H1 (cell line): ENCODE results near the gene CAV1. TPM values are rescaled to one million over a fixed set of nuclear protein-coding genes. Genes with fewer than 3 reads are reported as not detected.

Source experiments
- CTCF ChIA-PET: fragments of 300-600 bp; sonication (Branson Sonifier 250); formaldehyde crosslinking; loops from one replicate; lab custom pipeline; 2021; ENCODE audit not compliant: partially characterized antibody; lab: Charles Lee
- POLR2A ChIA-PET: fragments of 300-600 bp; sonication (Branson Sonifier 250); formaldehyde crosslinking; loops from one replicate; lab custom pipeline; 2021; ENCODE audit warnings: inconsistent platforms; ENCODE audit not compliant: partially characterized antibody; lab: Charles Lee
- DNase-seq, 2 experiments: peaks; one replicate each; pipeline versions ENCODE4 v3.0.0 to v3.0.0-alpha.2; 2010 to 2022; ENCODE audit warnings: low spot score in 2 of 2, low read depth in 1 of 2, mixed read lengths in 1 of 2
- FAIRE-seq: peaks from 2 replicates; lab custom pipeline; 2011; peaks lifted over from hg19 to GRCh38; lab: Jason Lieb, UNC
- H2AFZ ChIP-seq: 2 replicates; pipeline ENCODE4 v1.8.1; 2012; ENCODE audit warnings: low read length, inconsistent platforms
- H2AK5ac ChIP-seq: 2 replicates; pipeline ENCODE4 v1.6.1; 2013; ENCODE audit warnings: low read depth, low read length
- H2BK120ac ChIP-seq: replicated peaks from 2 replicates; pipeline ENCODE3; 2013; ENCODE audit warnings: low read depth, low read length, inconsistent platforms
- H2BK12ac ChIP-seq: 2 replicates; pipeline ENCODE4 v1.6.1; 2013; ENCODE audit warnings: low read depth, low read length
- H2BK15ac ChIP-seq: 2 replicates; pipeline ENCODE4 v1.6.1; 2013; ENCODE audit warnings: low read length
- H2BK20ac ChIP-seq: 2 replicates; pipeline ENCODE4 v1.6.1; 2013; ENCODE audit warnings: low read length
- H2BK5ac ChIP-seq: 2 replicates; pipeline ENCODE4 v1.6.1; 2013; ENCODE audit warnings: low read depth, low read length
- H3K14ac ChIP-seq: 2 replicates; pipeline ENCODE4 v1.6.1; 2013; ENCODE audit warnings: inconsistent platforms; ENCODE audit not compliant: insufficient read length
- H3K18ac ChIP-seq: 2 replicates; pipeline ENCODE4 v1.6.1; 2013; ENCODE audit warnings: low read length; ENCODE audit errors: extremely low read depth
- H3K23ac ChIP-seq: 2 replicates; pipeline ENCODE4 v1.6.1; 2013; ENCODE audit warnings: inconsistent platforms; ENCODE audit not compliant: insufficient read length
- H3K23me2 ChIP-seq: 2 replicates; pipeline ENCODE4 v1.6.1; 2013; ENCODE audit warnings: low read depth, low read length
- H3K27ac ChIP-seq: 2 replicates; pipeline ENCODE4 v1.6.1; 2011; ENCODE audit warnings: low read depth, low read length, inconsistent platforms
- H3K27me3 ChIP-seq, 4 experiments: replicated peaks in 1 of 4; 1 replicate in 1 of 4; 2 replicates in 3 of 4; pipeline versions ENCODE4 v1.6.1 to v1.8.1; 2011 to 2013; ENCODE audit warnings: low read length in 3 of 4, mild to moderate bottlenecking in 3 of 4, inconsistent platforms in 2 of 4, mixed read lengths in 2 of 4, moderate library complexity in 1 of 4; ENCODE audit not compliant: control insufficient read depth in 3 of 4, insufficient read depth in 3 of 4; ENCODE audit errors: extremely low read depth in 1 of 4
- H3K36me3 ChIP-seq, 4 experiments: 2 replicates each; pipeline versions ENCODE4 v1.6.1 to v1.8.1; 2011 to 2013; ENCODE audit warnings: mild to moderate bottlenecking in 4 of 4, low read length in 3 of 4, moderate library complexity in 2 of 4, control low read depth in 1 of 4, inconsistent platforms in 1 of 4; ENCODE audit not compliant: insufficient read depth in 4 of 4, control insufficient read depth in 2 of 4
- H3K4ac ChIP-seq: replicated peaks from 2 replicates; pipeline ENCODE3; 2013; ENCODE audit warnings: low read length, low read depth, mixed read lengths, inconsistent platforms; ENCODE audit not compliant: insufficient read length
- H3K4me1 ChIP-seq, 4 experiments: replicated peaks in 1 of 4; 1 replicate in 1 of 4; 2 replicates in 3 of 4; pipeline versions ENCODE4 v1.6.1 to v1.8.1; 2011 to 2013; ENCODE audit warnings: low read length in 3 of 4, inconsistent platforms in 2 of 4, mixed read lengths in 1 of 4; ENCODE audit not compliant: insufficient read depth in 4 of 4, control insufficient read depth in 3 of 4
- H3K4me2 ChIP-seq, 2 experiments: 2 replicates each; pipeline versions ENCODE4 v1.6.1 to v1.8.1; 2011 to 2013; ENCODE audit warnings: low read depth in 2 of 2, low read length in 2 of 2, control low read depth in 1 of 2, inconsistent platforms in 1 of 2, mild to moderate bottlenecking in 1 of 2; ENCODE audit not compliant: insufficient read depth in 1 of 2
- H3K4me3 ChIP-seq, 4 experiments: fragments of 200-600, 300-600 bp in 1 of 4; sonication (generic), shearing (Covaris generic), sonication (Bioruptor Twin) in 1 of 4; 2 replicates each; pipeline versions ENCODE4 v1.5.1 to v1.8.1; 2011 to 2016; ENCODE audit warnings: low read length in 4 of 4, low read depth in 3 of 4, control low read depth in 2 of 4, inconsistent platforms in 2 of 4, mild to moderate bottlenecking in 2 of 4, mixed read lengths in 1 of 4, moderate library complexity in 1 of 4; ENCODE audit not compliant: insufficient read depth in 2 of 4; ENCODE audit errors: extremely low read depth in 1 of 4
- H3K56ac ChIP-seq: replicated peaks from 2 replicates; pipeline ENCODE3; 2013; ENCODE audit warnings: low read depth, mild to moderate bottlenecking, mixed read lengths, low read length, inconsistent platforms; ENCODE audit not compliant: insufficient read length
- H3K79me1 ChIP-seq: 2 replicates; pipeline ENCODE4 v1.6.1; 2013; ENCODE audit warnings: low read depth, low read length, control low read depth
- H3K79me2 ChIP-seq, 2 experiments: 2 replicates each; pipeline versions ENCODE4 v1.6.1 to v1.8.1; 2012 to 2013; ENCODE audit warnings: low read length in 2 of 2, mild to moderate bottlenecking in 2 of 2, inconsistent platforms in 1 of 2; ENCODE audit not compliant: insufficient read depth in 2 of 2, control insufficient read depth in 1 of 2
- H3K9ac ChIP-seq, 4 experiments: replicated peaks in 1 of 4; 1 replicate in 1 of 4; 2 replicates in 3 of 4; pipeline versions ENCODE4 v1.6.1 to v1.8.1; 2011 to 2013; ENCODE audit warnings: low read depth in 3 of 4, low read length in 3 of 4, control low read depth in 2 of 4, mild to moderate bottlenecking in 2 of 4, moderate library complexity in 2 of 4, inconsistent platforms in 1 of 4; ENCODE audit errors: extremely low read depth in 1 of 4
- H3K9me3 ChIP-seq, 2 experiments: 2 replicates each; pipeline versions ENCODE4 v1.6.1 to v1.8.1; 2012 to 2013; ENCODE audit warnings: mild to moderate bottlenecking in 2 of 2, moderate library complexity in 2 of 2, control low read depth in 1 of 2, inconsistent platforms in 1 of 2, low read depth in 1 of 2, low read length in 1 of 2, mixed read lengths in 1 of 2; ENCODE audit not compliant: insufficient read depth in 2 of 2
- H4K20me1 ChIP-seq, 2 experiments: replicated peaks in 1 of 2; 2 replicates each; pipeline versions ENCODE3 to v1.8.1; 2011 to 2013; ENCODE audit warnings: inconsistent platforms in 2 of 2, low read length in 2 of 2, mild to moderate bottlenecking in 1 of 2; ENCODE audit not compliant: insufficient read depth in 2 of 2, control insufficient read depth in 1 of 2
- H4K5ac ChIP-seq: 2 replicates; pipeline ENCODE4 v1.6.1; 2013; ENCODE audit warnings: low read length, low read depth, mixed read lengths, inconsistent platforms; ENCODE audit not compliant: insufficient read length
- H4K8ac ChIP-seq: 2 replicates; pipeline ENCODE4 v1.8.0; 2013; ENCODE audit warnings: mild to moderate bottlenecking, moderate library complexity, low read length, inconsistent platforms; ENCODE audit not compliant: insufficient read depth; ENCODE audit errors: extremely low read depth
- H4K91ac ChIP-seq: replicated peaks from 2 replicates; pipeline ENCODE3; 2013; ENCODE audit warnings: low read length, mixed read lengths, inconsistent platforms; ENCODE audit not compliant: insufficient read length
- ATF2 ChIP-seq: IDR thresholded peaks from 2 replicates; pipeline ENCODE4 v1.6.1; 2012; ENCODE audit warnings: low read length, inconsistent platforms
- ATF3 ChIP-seq: IDR thresholded peaks from 2 replicates; pipeline ENCODE4 v1.6.1; 2011; ENCODE audit warnings: low read depth, mild to moderate bottlenecking, low read length; ENCODE audit not compliant: insufficient read depth
- EZH2 ChIP-seq: fragments of 200-600 bp; sonication (generic); IDR thresholded peaks from 2 replicates; pipeline ENCODE4 v1.7.1; 2012; ENCODE audit warnings: low read depth, mild to moderate bottlenecking, moderate library complexity, low read length, inconsistent platforms; ENCODE audit not compliant: severe bottlenecking
- GTF2F1 ChIP-seq: IDR thresholded peaks from 2 replicates; pipeline ENCODE4 v1.6.1; 2012; ENCODE audit warnings: low read depth, low read length, improper control_type of control experiment, borderline replicate concordance
- HDAC6 ChIP-seq: IDR thresholded peaks from one replicate; pipeline ENCODE4 v1.7.1; 2012; ENCODE audit warnings: low read depth, mild to moderate bottlenecking, inconsistent platforms, low read length, moderate library complexity
- JUN ChIP-seq: IDR thresholded peaks from 2 replicates; pipeline ENCODE4 v1.6.1; 2011; ENCODE audit warnings: low read depth, mild to moderate bottlenecking, improper control_type of control experiment, low read length
- KDM1A ChIP-seq: fragments of 200-600, 300-600 bp; sonication (generic); IDR thresholded peaks from 2 replicates; pipeline ENCODE4 v1.7.1; 2016; ENCODE audit warnings: mild to moderate bottlenecking, low read length, borderline replicate concordance
- PHF8 ChIP-seq: fragments of 200-600 bp; sonication (generic); conservative IDR thresholded peaks from 2 replicates; pipeline ENCODE4 v1.7.1; 2012; ENCODE audit warnings: low read depth, mild to moderate bottlenecking, inconsistent platforms, low read length, moderate library complexity
- RAD21 ChIP-seq, 2 experiments: IDR thresholded peaks in 1 of 2; conservative IDR thresholded peaks in 1 of 2; 2 replicates each; pipeline ENCODE4 v1.6.1; 2011; ENCODE audit warnings: low read depth in 2 of 2, low read length in 2 of 2, improper control_type of control experiment in 1 of 2, inconsistent platforms in 1 of 2, mild to moderate bottlenecking in 1 of 2, moderate library complexity in 1 of 2
- RFX5 ChIP-seq: IDR thresholded peaks from 2 replicates; pipeline ENCODE4 v1.6.1; 2011; ENCODE audit warnings: low read depth, low read length, improper control_type of control experiment, borderline replicate concordance
- polyA plus RNA-seq, 7 experiments: library from polyadenylated mRNA; depleted of rRNA in 3 of 7; stranded (reverse) in 5 of 7; unstranded in 2 of 7; fragments of >200 nt in 5 of 7; fragments of 200-250 nt in 2 of 7; gene quantifications; 1 replicate in 5 of 7; 2 replicates in 1 of 7; 4 replicates in 1 of 7; pipeline versions ENCODE4 v1.2.1 to v1.2.3, GENCODE V29; 2011 to 2013; ENCODE audit warnings: missing spikeins in 2 of 7, mixed read lengths in 2 of 7
- total RNA-seq: library from RNA; stranded (reverse); fragmentation: NEBNext Ultra II Directional; extraction: Animal tissue kit (Norgen Biotek cat#: 25700); gene quantifications from 2 replicates; pipeline ENCODE4 v1.2.1, GENCODE V29; 2021

Gene CAV1
- total and polyA plus RNA-seq, 2 of the 8 experiments (the other 6 are each of a cell fraction or from before 2014, with no cell fraction given), result 16.3 to 21.8 TPM

- Histone ChIP-seq H2AFZ (no peak overlapping the region), H3K27ac (no peak overlapping the region), H2BK12ac (no peak overlapping the region), H4K91ac (no peak overlapping the region), H3K23ac (no peak overlapping the region), H3K14ac (no peak overlapping the region), H3K23me2 (no peaks in the 10 kb centered on the region), H3K36me3 (no peaks in the 10 kb centered on the region), H3K79me1 (no peaks in the 10 kb centered on the region), H2BK120ac (no peak overlapping the region), H3K4ac (no peak overlapping the region), H2AK5ac (no peak overlapping the region), H4K8ac (no peak overlapping the region), H3K18ac (no peak overlapping the region), H3K56ac (no peak overlapping the region), H3K4me3 (no peak overlapping the region), H3K27me3 (no peaks in the 10 kb centered on the region), H3K9me3 (no peaks in the 10 kb centered on the region), H2BK5ac (no peak overlapping the region), H3K4me2 (no peak overlapping the region), H2BK15ac (no peak overlapping the region), H2BK20ac (no peak overlapping the region), H4K5ac (no peak overlapping the region), H3K4me1 (no peaks in the 10 kb centered on the region), H4K20me1 (no peaks in the 10 kb centered on the region), H3K79me2 (no peaks in the 10 kb centered on the region), H3K9ac (no peak overlapping the region)
- CTCF ChIA-PET, result interaction anchor here (0.9 kb wide), 1 partner anchor 12 kb away, joined by 3 read pairs; no protein-coding TSS in a partner anchor
- POLR2A ChIA-PET, result no interaction called here
- no peak for DNase-seq
- FAIRE-seq, result no peak
- no peak for TF ChIP-seq ATF2
- no peak for TF ChIP-seq RFX5
- no peak for TF ChIP-seq RAD21 (IDR thresholded peaks at IDR 0.05 in 1 of 2, conservative IDR thresholded peaks at IDR 0.05 in 1 of 2; ENCODE audit: low read depth in 2 of 2, low read length in 2 of 2)
- TF ChIP-seq GTF2F1, result no peak
- TF ChIP-seq ATF3, result no peak
- TF ChIP-seq PHF8, result no peak
- TF ChIP-seq EZH2, result no peak
- TF ChIP-seq KDM1A, result no peak
- no peak for TF ChIP-seq HDAC6
- TF ChIP-seq JUN, result no peak
These were observed 45.5 kb downstream of the CAV1 start for GRCh38 chr7:116570306-116570705.
